GM21367 (cell line): ENCODE results near the gene FAM89B.
A peak's percentile ranks its signal among the peaks of the same experiment; 100 is the strongest.
"Not testable (repeated sequence)": the region's sequence is repeated elsewhere in the genome, so short reads cannot be mapped to it uniquely, and the experiment has no call there.

Experiments used
- ATAC-seq: cut with Tn5 transposase; IDR thresholded peaks from one replicate; pipeline ENCODE4 v1.9.1; 2021; ENCODE audit not compliant: unreplicated experiment

Gene FAM89B

DNA sequence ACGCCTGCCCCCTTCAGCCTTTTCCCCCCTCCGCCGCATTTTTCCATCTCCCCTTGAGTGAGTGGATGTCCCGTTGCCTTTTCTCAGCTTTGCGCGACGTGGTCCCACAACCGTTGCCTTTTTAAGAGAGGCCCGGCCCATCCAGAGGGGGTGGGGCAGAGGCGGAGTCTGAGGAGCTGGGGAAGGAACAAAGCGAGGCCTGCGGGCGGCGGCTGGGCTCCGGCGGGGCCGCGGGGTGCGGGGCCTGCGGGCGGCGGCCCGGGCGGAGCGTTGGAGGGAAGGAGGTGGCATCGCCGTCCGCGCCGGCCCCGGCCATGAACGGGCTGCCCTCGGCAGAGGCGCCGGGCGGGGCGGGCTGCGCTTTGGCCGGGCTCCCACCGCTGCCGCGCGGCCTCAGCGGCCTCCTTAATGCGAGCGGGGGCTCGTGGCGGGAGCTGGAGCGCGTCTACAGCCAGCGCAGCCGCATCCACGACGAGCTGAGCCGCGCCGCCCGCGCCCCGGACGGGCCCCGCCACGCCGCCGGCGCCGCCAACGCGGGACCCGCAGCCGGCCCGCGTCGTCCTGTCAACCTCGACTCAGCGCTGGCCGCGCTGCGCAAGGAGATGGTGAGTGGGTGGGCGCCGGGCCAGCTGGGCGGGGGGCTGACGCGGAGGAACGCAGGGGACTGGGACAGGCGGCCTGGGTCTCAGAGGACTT is at the start of gene FAM89B:
FAM89B (plus strand) TSS at position 183 of the 696 bp plus-strand sequence; CDS start at position 315, 132 bp downstream.
- no peak for ATAC-seq

DNA sequence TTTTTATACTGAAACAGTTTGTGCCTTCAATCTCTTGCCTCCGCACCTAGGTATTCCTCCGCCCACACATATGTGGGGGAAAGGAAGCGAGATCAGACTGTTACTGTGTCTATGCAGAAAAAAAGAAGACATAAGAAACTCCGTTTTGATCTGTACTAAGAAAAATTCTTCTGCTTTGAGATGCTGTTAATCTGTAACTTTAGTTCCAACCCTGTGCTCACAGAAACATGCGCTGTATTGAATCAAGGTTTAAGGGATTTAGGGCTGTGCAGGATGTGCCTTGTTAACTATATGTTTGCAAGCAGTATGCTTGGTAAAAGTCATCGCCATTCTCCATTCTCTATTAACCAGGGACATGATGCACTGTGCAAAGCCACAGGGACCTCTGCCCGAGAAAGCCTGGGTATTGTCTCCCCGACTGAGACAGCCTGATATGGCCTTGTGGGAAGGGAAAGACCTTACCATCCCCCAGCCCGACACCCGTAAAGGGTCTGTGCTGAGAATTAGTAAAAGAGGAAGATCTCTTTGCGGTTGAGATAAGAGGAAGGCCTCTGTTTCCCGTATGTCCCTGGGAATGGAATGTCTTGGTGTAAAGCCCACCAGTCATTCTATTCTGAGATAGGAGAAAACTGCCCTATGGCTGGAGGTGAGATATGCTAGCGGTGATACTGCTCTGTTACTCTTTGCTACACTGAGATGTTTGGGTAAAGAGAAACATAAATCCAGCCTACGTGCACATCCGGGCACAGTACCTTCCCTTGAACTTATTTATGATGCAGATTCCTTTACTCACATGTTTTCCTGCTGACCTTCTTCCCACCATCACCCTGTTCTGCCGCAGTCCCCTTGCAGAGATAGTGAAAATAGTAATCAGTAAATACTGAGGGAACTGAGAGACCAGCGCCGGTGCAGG is 49.4 kb upstream of the FAM89B start:
- ATAC-seq: not testable (repeated sequence)

DNA sequence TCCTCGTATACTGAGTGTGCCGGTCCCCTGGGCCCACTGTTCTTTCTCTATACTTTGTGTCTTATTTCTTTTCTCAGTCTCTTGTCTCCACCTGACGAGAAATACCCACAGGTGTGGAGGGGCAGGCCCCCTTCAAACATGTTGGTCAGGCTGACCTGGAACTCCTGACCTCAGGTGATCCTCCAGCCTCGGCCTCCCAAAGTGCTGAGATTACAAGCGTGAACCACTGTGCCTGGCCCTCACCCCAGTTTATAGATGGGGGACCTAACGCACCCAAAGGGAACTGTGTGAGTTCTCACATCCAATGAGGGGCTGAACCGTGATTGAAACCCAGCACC is 48.7 kb upstream of the FAM89B start:
- not testable (repeated sequence) for ATAC-seq

DNA sequence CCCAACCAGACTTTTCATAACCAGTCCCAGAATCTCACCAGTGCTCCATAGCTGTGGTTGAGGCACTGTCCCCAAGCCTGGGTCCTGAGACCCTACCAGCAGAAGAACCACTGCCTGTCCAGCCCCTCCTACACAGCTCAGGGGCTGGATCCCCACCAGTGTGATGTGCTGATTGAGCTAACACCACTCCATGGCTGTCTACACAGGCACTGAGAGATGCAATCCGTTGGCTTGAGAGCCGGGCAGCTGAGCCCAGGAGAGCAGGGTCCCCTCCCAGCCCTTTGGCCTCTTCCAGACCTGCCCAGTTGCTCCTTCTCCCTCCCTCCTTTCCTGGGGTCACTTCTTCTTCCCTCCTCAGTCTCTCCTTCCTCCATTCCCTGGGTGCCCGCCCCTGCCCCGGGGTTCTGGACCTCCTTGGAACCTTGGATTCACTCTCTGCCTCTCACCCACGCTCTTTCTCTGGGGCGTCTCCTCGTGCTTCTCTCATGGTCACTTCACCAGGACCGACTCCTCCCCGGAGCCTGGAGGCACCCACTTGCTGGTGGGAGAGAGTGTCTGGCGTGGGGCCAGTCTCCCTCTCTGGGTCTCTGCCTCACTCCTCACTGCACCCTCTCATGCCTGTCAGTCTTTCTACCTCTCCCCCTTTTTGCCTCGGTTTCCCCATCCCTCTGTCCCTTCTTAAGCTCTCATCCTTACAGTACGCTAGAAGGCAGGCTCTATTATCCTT is 48.2 kb upstream of the FAM89B start:
- no peak for ATAC-seq

DNA sequence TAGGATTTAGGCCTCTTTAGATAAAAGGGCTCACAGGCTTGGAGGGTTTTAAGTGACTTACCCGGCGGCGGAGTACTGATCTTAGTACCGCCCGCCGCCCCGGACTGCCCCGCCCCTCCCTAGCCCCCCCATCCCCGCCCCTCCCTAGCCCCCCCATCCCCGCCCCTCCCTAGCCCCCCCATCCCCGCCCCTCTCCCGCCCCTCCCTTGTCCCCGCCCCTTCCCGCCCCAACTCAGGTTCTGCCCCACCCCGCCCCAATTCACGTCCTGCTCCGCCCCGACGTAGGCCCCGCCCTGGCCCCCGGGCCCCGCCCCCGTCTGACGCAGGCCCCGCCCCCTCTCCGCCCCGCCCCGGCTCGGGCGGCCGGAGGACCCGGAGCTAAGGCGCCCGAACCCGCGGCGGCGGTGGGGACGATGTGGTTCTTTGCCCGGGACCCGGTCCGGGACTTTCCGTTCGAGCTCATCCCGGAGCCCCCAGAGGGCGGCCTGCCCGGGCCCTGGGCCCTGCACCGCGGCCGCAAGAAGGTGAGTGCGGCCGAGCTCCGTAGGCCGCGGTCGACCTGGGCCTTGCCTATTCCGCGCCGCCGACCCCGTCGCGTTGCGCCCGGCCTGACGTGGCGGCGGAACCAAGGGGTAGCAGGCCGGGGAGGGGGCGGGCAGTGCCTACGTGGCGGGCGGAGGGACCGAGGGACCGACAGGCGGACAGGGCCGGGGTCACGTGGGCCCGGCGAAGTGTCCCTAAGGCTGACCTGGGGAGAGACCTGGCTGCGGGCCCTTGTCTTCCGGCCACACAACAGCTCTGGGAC is 47.4 kb upstream of the FAM89B start, which contains the start of gene SCYL1:
SCYL1 (plus strand) TSS at position 343 of the 805 bp plus-strand sequence; CDS start at position 414, 71 bp downstream.
- peak; percentile 52 for ATAC-seq

DNA sequence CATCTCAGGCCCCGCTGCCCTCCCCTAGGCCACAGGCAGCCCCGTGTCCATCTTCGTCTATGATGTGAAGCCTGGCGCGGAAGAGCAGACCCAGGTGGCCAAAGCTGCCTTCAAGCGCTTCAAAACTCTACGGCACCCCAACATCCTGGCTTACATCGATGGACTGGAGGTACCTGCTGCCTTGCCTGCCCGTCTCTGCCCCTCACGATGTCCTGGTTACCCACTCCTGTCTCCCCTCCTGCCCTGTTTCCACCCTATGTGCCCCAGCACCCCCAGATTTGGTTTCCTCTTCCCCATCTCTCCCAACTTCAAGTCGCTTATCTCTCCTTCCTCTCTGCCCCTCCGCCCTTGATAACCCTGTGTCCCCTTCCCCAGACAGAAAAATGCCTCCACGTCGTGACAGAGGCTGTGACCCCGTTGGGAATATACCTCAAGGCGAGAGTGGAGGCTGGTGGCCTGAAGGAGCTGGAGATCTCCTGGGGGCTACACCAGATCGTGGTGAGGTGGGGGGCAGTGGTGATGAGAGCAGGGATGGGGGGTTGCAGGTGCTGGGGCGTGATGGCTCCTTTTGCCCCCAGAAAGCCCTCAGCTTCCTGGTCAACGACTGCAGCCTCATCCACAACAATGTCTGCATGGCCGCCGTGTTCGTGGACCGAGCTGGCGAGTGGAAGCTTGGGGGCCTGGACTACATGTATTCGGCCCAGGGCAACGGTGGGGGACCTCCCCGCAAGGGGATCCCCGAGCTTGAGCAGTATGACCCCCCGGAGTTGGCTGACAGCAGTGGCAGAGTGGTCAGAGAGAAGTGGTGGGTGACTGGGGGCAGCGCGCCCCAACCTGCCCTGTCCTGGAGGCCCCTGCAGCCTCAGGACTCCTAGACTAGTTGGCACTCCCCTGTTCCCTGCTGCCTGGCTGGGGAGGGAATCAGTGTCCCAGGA is 46.5 kb upstream of the FAM89B start:
- no peak for ATAC-seq

DNA sequence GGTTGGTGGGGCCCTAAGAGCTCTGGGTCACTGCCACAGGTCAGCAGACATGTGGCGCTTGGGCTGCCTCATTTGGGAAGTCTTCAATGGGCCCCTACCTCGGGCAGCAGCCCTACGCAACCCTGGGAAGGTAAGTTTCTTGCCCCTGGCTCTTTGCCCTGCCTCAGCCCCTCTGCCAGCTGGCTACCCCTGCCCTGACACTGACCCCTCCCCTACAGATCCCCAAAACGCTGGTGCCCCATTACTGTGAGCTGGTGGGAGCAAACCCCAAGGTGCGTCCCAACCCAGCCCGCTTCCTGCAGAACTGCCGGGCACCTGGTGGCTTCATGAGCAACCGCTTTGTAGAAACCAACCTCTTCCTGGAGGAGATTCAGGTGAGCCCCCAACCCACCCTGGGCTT is 45.6 kb upstream of the FAM89B start:
- no peak for ATAC-seq

DNA sequence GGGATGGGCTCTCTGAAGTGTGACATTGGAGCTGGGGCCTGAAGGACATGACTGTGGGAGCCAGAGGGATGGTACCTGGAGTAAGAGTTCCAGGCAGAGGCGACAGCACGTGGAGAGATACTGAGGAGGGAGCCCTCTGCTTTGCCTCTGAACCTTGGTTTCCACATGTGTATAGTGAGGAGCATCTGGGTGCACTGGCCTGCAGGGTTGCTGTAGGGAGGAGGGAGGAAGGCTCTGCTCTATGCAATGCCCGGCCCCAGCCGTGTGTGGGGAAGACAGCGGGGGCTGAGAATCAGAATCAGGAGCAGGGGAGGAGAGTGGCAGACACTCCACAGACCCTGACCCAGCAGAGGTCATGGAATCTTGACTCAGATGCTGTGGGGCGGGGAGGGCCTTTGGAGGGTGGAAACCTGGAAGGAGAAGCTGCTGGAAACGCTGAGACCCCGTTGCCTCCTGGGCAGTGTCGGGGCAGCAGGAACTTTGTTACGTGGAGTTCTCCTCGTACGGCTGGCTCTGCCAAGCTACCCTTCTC is 43.5 kb upstream of the FAM89B start:
- no peak for ATAC-seq

DNA sequence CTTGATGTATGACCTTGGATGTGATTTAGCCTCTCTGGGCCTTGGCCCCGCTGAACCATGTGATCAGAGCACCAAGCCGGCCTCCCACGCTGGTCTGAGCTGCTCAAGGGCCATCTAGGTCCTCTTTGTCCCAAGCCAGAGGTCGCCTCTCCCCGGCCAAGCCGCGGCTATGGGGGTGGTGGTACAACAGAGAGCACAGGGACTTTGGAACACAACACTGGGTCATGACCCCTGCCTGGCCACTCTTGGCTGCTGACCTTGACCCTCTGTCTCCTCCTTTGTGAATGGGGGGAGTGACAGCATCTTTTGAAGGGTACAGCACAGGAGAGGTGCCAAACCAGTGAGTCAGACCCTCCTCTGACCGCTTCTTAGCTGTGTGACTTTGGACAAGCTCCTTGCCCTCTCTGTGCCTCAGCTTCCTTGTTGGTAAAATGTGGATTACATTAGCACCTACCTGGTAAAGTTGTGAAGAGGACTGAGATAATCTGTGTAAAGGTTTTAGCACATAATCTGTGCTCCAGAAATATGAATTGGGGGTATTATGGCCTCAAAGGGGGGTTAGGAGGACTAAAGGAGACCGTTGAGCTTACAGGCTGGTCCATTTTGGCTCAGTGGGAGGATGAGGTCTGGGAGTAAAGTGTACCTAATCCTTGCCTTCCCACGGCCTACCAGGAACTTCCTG is 42.7 kb upstream of the FAM89B start:
- no peak for ATAC-seq

DNA sequence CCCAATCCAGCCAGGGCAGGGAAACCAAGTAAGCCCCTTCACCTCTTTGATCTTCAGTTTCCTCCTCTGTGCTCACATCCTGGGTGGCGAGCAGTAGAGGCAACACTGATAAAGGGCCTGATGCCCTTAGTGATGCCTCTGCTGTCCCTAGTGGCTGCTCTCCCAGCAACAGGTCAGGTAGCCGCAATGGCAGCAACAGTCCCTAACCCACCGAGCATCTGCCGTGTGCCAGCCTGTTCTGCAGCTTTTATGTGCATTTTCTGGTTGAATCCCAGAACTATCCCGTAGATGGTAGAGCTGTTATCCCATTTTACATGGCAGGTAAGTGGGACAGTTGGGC is 42.2 kb upstream of the FAM89B start:
- no peak for ATAC-seq

DNA sequence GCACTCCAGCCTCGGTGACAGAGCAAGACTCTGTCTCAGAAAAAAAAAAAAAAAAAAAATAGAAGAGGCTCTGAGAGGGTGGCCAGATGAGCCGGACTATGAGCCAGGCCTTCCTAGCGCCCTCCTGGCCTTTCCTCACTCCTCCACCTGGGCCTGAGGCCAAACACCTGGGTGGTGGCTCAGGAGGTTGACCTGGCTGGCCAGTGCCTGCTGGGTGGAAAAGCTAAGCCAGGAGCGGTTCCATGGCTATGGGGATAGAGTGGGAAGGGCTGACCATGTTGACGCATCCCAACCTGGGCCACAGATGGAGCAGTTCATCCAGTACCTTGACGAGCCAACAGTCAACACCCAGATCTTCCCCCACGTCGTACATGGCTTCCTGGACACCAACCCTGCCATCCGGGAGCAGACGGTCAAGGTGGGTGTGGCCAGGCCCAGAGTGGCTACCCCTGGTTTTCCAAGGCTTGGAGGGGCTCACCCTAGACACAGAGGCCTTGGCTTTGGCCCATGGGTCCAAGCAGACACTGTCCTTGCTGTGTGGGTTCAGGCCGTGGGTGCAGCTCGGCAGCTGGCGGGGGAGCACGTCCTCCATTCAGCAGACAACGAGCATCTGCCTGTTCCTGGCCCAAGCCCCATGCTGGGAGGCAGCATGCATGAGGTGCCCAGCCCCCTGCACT is 39.8 kb upstream of the FAM89B start:
- no peak for ATAC-seq

DNA sequence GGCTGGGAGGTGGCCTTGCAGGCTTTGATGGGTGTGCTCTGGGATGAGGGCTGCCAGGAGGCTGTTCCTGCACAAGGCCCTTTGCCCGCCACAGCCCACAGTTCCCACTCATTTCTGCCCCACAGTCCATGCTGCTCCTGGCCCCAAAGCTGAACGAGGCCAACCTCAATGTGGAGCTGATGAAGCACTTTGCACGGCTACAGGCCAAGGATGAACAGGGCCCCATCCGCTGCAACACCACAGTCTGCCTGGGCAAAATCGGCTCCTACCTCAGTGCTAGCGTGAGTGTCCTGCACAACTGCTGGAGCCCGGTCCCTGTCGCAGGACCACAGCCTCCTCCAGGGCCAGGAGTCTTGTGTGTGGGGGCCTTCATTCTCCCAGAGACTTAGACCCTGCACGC is 37.2 kb upstream of the FAM89B start:
- no peak for ATAC-seq

DNA sequence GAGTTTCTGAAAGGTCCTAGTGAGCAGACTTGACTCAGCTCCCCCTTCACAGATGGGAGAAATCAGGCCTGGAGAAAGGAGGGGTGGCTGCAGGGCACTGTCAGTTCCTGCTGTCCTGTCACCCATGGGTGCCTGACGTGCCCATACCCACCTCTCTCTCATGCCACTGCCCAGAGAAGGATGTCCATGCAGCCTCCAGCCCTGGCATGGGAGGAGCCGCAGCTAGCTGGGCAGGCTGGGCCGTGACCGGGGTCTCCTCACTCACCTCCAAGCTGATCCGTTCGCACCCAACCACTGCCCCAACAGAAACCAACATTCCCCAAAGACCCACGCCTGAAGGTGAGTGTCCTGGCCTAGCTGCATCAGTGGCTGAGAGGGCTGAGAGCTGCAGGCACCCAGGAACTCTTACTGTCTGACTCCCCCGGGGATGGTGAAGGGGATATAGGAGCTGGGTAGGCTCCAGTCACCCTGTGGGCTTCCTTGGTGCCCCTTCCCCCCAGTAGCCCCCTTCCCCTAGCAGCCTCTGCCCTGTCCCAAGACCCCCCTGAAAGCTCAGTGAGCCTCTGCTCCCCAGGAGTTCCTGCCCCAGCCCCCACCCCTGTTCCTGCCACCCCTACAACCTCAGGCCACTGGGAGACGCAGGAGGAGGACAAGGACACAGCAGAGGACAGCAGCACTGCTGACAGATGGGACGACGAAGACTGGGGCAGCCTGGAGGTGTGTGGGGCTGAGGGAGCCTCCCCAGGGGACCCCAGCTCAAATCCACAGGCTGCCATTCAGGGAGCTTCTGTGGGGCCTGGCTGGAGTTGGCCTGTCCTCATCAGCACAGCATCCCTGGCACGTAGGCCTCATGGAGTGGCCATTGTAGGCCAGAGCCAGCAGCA is 35.7 kb upstream of the FAM89B start:
- no peak for ATAC-seq

DNA sequence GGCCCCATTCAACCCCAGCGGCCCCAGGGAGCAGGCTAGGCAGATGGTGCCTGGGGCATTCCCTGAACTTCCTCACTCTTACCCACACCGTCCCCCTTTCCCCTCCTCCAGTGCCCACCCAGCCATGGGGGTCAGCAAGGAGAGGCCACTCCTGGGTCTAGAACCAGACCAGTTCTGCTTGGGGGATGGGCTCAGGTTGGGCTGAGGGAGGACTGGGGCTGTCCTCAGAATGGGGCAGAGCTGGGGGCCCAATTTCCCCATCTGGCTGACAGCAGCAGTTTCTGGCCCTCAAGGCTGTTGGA is 35.1 kb upstream of the FAM89B start:
- ATAC-seq: no peak

DNA sequence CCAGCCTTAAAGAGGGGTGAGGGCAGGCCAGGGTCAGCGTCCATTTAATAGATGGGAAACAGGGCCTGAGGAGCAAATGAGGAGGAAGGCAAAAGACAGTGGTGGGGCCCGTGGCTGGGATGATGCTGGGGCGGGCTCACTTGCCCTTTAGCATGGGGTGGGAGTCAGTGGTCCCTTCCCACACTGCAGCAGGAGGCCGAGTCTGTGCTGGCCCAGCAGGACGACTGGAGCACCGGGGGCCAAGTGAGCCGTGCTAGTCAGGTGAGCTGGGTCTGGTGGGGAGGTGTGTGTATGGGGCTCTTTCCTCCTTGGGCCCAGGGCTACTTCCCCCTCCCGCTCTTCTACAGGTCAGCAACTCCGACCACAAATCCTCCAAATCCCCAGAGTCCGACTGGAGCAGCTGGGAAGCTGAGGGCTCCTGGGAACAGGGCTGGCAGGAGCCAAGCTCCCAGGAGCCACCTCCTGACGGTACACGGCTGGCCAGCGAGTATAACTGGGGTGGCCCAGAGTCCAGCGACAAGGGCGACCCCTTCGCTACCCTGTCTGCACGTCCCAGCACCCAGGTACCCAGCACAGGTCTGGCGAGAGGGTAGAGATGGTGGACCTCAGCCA is 34.6 kb upstream of the FAM89B start:
- ATAC-seq: no peak

DNA sequence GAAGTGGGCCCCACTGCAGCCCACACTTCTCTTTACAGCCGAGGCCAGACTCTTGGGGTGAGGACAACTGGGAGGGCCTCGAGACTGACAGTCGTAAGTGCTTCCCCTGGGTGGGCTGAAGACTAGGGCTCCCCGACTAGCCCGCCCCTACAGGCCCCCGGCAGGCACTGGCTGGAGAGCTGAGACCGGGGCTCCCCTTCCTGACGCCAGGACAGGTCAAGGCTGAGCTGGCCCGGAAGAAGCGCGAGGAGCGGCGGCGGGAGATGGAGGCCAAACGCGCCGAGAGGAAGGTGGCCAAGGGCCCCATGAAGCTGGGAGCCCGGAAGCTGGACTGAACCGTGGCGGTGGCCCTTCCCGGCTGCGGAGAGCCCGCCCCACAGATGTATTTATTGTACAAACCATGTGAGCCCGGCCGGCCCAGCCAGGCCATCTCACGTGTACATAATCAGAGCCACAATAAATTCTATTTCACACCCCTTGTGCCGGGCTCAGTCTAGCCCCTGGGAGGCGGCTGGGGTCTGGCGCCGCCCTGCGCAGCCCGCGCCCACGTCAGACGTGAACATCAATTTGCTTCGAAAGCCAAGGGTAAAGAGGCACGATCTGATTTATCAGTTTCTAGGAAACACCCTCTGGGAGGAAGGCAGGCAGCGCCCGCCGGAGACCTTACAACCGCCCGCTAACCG is 34.0 kb upstream of the FAM89B start:
- no peak for ATAC-seq
